GM23248 (cell line): ENCODE measurements around the gene PHLDB1.

ENCODE experiments used
- EZH2 ChIP-seq: fragments of 200-600 bp; sonication (generic); IDR thresholded peaks from 2 replicates; pipeline ENCODE4 v1.6.1; 2018; ENCODE audit warnings: antibody characterized with exemption, mild to moderate bottlenecking; ENCODE audit not compliant: insufficient read depth, poor library complexity, severe bottlenecking
- EZH2phosphoT487 ChIP-seq: fragments of 200-600 bp; sonication (generic); IDR thresholded peaks from 2 replicates; pipeline ENCODE4 v1.6.1; 2018; ENCODE audit warnings: antibody characterized with exemption, moderate library complexity, mild to moderate bottlenecking, low read depth; ENCODE audit not compliant: insufficient read depth

DNA sequence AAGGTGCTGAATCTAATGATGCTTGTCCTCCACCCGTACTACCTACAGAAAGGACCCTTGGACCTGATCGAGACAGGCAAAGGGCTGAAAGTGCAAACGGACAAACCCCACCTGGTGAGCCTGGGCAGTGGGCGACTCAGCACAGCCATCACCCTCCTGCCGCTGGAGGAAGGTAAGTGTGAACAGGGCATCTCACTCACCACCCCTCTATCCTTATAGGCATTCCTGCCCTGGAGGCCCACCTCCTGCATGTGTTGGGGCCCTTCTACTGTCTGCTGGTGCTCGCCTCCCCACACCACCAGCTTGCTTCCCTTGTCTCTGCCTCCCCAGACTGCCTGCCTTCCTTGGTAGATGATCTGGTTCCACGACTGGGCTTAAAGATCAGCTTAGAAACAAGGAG is 7.1 kb downstream of the PHLDB1 start:
- TF ChIP-seq EZH2phosphoT487: no peak
- no peak for TF ChIP-seq EZH2
